ENCODE data around the gene ADRB1.

ADRB1 gene

GRCh38 chr10:114026189-114027040, 17.3 kb upstream of the ADRB1 start:
- no peak for DNase-seq (ENCODE audit: low read depth)

- no peak for DNase-seq (ENCODE audit: low read depth)
These were observed 16.6 kb upstream of the ADRB1 start for GRCh38 chr10:114027041-114027394.

- DNase-seq (ENCODE audit: low read depth) = no peak
These were observed 15.7 kb upstream of the ADRB1 start for GRCh38 chr10:114027951-114028350.

- DNase-seq (ENCODE audit: low read depth) = no peak
These were observed 15.2 kb upstream of the ADRB1 start for GRCh38 chr10:114028425-114028824.

GRCh38 chr10:114029655-114030054, 14.0 kb upstream of the ADRB1 start:
- no peak for DNase-seq (ENCODE audit: low read depth)

GRCh38 chr10:114030140-114030539, 13.5 kb upstream of the ADRB1 start:
- no peak for DNase-seq (ENCODE audit: low read depth)

- no peak for DNase-seq (ENCODE audit: low read depth)
These were observed 12.3 kb upstream of the ADRB1 start for GRCh38 chr10:114031073-114031972.

GRCh38 chr10:114033566-114033965, 10.1 kb upstream of the ADRB1 start:
- DNase-seq (ENCODE audit: low read depth) = no peak

GRCh38 chr10:114034923-114035645, 8.6 kb upstream of the ADRB1 start:
- no peak for DNase-seq (ENCODE audit: low read depth)

GRCh38 chr10:114035791-114036190, 7.9 kb upstream of the ADRB1 start:
- DNase-seq (ENCODE audit: low read depth) = no peak

GRCh38 chr10:114038819-114039218, 4.8 kb upstream of the ADRB1 start:
- DNase-seq (ENCODE audit: low read depth) = no peak

GRCh38 chr10:114041166-114041565, 2.5 kb upstream of the ADRB1 start:
- DNase-seq (ENCODE audit: low read depth) = no peak

- no peak for DNase-seq (ENCODE audit: low read depth)
These were observed 653 bp upstream of the ADRB1 start for GRCh38 chr10:114042895-114043531.

- no peak for DNase-seq (ENCODE audit: low read depth)
These were observed 825 bp downstream of the ADRB1 start for GRCh38 chr10:114044247-114045135.

GRCh38 chr10:114045136-114046086, 1.7 kb downstream of the ADRB1 start:
- DNase-seq (ENCODE audit: low read depth) = no peak

GRCh38 chr10:114046087-114046458, 2.4 kb downstream of the ADRB1 start:
- no peak for DNase-seq (ENCODE audit: low read depth)

- DNase-seq (ENCODE audit: low read depth) = no peak
These were observed 4.8 kb downstream of the ADRB1 start for GRCh38 chr10:114048472-114048871.

- DNase-seq (ENCODE audit: low read depth) = no peak
These were observed 8.0 kb downstream of the ADRB1 start for GRCh38 chr10:114051714-114052113.

GRCh38 chr10:114052255-114052654, 8.6 kb downstream of the ADRB1 start:
- DNase-seq (ENCODE audit: low read depth) = no peak

GRCh38 chr10:114053946-114054345, 10.3 kb downstream of the ADRB1 start:
- DNase-seq (ENCODE audit: low read depth) = no peak
